ENCODE results near the gene ARHGAP27. TPM values are rescaled to one million over a fixed set of nuclear protein-coding genes. Genes with fewer than 3 reads are reported as not detected.
"Not testable (repeated sequence)": the region's sequence is repeated elsewhere in the genome, so short reads cannot be mapped to it uniquely, and the experiment has no call there.

Gene ARHGAP27
- polyA plus RNA-seq, 4 donors: 13.2 to 18.2 (median 14.8) TPM

DNA sequence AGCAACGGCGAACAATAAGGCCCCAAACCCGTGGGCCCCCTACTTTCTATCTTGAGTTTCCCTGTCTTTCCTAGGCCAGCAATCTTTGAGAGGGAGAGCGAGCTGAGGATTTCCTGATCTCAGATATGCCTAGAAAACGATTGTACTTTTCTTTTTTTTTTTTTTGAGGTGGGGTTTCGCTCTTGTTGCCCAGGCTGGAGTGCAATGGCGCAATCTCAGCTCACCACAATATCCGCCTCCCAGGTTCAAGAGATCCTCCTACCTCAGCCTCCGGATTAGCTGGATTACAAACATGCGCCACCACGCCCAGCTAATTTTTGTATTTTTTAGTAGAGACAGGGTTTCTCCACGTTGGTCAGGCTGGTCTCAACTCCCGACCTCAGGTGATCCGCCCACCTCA is 15.0 kb upstream of the ARHGAP27 start:
- not testable (repeated sequence) for DNase-seq (ENCODE audit: low read depth in 4 of 4, low spot score in 3 of 4)

DNA sequence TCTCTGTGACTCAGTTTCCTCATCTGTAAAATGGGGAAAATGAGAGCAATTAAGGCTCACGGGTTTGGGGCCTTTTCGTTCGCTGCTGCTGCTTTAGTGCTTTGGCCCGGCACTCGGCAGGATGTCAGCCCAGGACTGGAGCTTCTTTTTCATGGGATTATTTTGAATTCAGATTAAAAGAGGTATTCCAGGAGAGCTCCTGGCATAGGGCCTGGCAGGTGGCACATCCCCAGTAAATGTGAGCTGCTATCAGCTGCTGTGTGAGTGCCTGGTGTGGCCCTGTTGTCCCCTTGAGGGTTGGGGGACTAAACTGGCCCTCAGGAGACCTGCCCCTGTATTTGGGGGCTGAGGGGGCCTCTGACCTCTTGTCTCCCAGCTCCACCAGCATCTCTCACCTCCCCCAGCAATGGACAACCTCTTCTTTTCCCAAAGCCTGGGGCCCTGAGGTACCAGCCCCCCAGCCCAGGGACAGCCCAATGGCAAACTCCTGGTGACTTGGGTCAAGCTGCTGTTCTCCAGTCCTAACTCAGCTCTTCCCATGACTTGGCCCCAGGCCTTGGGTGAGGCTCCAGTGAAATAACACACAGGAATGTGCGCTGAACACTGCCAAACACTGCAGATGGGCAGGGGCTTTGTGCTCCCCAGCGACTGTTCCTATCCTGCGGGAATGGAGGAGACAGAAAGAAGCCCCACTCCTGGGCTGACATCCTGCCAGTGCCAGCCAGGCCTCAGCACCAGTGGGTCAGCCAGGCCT is 14.4 kb upstream of the ARHGAP27 start:
- DNase-seq (ENCODE audit: low read depth in 4 of 4, low spot score in 3 of 4): not testable (repeated sequence)

DNA sequence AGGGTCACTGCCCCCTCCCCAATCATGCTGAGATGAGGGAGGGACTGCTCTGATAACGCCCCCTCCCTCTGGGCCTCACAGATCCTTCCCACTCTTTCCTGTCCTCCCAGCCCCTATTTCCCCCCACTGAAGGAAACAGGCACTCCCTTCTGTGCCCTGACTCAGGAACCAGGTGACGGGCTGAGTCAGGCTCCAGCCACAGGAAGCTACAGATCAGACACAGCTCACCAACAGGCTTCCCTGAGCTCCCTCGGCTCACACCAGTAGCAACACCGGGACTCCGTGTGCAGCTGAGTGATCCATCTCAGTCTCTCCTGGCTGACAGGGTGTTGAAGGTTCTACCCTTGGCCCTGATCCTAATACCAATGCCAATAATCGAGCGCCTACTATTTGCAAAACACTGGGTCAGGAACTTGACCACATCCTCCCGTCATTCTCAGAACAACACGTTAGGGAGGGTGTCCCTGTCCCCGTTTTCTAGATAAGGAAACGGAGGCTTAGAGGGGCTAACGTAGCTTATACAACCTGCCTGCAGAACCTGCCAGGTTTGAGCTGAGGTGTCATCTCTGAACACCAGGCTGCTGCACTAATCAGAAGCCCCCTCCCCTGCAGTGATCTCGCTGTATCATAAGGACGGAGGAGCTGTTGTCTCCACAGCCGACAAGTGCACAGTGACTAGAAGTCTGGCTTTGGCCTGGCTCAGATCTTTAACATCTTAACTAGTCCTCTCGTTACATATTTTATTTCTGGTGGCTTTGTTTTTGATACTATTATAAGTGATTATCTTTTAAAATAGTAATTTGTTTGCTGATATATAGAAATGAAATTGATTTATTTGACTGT is 13.5 kb upstream of the ARHGAP27 start:
- not testable (repeated sequence) for DNase-seq (ENCODE audit: low read depth in 4 of 4, low spot score in 3 of 4)

DNA sequence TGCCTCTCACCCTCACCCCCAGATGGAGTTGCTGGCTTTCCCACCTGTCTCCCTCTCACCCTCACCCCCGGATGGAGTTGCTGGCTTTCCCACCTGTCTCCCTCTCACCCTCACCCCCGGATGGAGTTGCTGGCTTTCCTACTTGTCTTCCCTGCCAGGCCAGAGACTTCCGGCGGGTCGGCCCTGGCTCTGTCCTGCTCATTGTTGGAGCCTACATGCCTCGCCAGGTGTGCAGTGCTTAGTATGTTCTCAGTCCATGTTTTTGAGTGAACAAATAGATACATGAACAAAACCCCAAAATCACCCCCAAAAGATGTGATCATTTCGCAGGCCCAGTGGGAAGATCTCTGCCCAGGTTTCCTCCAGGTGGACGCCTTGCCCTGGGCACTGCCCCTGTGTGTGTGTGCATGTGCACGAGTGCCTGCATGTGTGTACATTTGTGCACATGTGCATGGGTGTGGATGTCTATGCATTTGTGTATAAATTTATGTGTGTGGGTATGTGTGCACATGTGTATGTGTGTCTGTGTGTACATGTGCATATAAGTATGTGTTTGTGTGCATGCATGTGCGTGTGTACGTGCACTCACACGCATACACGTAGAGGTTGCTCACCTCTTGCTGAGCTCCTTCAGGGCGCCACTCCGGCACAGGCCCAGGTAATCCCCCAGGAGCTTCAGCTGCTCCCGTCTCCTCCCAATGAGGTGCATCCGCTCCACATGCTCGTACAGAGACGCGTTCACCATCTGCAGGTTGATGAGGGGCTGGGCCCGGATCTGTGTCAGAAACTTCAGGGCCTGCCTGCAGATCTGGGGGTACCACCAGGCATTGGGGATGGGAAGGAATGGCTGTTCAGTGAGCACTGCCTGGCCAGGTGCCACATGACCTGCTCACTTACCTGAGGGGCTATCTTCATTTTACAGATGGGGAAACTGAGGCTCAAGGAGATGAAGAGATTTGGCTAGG is 12.5 kb upstream of the ARHGAP27 start:
- DNase-seq (ENCODE audit: low read depth in 4 of 4, low spot score in 3 of 4): not testable (repeated sequence)

DNA sequence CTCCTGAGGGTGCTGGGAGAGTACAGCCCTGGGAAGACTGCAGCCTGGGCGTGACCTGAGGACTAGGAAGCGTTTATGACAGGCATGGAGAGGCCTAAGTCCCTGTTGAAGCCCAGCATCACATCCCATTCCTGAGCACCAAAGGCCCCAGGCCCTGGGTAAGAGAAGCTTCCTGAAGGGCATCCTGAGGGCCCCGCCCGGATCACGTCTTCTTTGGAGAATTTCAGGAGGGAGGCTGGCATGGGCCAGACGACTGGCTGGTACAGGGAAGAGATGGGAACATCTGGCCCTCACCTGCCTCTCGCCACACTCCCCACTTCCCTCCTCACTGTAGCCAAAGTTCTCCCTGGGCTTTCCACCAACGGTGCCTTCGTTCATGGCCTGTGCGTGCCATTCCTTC is 11.6 kb upstream of the ARHGAP27 start:
- not testable (repeated sequence) for DNase-seq (ENCODE audit: low read depth in 4 of 4, low spot score in 3 of 4)

DNA sequence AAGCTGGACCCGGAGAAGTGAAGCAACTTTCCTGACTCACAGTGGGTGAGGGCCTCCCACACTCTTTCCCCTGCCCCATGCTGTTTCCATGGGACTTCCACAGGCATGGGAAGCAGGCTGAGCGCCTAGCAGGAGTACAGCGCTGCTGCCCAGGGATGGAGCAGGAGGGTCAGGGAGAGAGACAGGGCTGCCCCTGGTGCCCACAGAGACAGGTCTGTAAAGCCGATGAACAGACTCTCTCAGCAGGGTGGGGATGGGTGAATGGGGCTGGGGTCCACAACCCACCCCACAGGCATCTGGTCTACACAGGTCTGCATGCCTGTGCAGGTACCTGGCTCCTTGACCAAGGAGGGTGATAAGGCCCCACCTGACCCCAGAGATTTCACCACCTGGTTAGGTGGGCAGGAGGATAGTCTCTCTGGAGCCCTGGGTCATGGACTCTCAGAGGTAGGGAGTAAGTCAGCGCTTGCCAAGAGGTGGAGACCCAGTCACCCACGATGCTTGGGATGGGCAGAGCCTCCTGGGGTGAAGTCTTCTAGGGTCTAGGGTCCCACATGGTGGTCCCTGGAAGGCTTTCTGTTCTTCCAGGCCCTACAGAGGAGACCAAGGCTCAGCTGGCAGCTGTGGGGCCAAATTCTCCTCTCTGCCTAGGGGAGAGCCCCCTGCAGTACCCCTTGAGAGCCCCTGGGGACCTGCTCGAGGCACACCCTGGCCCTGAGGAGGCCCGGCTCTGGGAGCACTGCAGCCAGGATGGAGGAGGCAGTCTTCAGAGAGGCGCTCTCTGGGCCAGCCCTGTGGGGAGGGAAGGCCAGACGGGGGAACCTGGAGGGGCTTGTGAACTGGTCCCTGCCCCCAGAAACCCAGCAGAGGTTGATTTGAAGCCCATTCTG is 10.9 kb upstream of the ARHGAP27 start:
- not testable (repeated sequence) for DNase-seq (ENCODE audit: low read depth in 4 of 4, low spot score in 3 of 4)

DNA sequence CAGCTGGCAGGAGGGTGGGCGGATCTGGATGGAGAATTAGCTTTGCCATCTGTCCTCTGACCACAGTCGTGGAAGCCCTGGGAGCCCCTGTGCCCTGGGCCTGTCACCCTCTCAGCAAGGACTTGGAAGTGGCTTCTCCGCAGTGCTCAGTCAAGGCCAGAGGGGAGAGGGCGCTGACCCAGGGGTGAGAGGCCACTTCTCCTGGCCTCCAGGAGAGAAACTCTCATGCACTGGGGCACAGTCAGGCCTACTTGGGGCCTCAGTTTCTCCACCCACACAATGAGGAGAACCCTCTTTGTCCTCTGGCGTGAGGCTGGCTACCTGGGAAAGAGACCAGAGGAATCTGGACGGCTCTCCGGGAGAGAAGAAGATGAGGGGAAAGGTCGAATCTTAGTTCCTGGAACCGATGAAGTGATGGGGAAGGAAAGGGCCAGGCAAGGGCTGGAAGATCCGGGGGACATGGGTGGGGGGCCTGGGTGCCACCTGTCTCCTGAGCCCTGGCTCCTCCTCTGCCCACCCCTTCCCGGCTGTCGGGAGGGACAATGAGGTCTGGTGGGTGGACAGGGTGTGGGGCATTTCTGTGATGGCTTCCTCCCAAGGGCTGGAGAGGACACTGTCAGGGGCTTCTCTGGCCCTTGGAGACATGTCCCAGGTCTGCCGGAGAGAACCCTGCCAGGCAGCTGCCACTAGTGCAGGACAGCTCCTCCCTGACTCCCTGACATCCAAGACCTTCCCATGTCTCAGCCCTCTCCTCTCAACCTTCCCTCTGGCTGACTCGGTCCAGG is 9.0 kb upstream of the ARHGAP27 start:
- DNase-seq (ENCODE audit: low read depth in 4 of 4, low spot score in 3 of 4): no peak

DNA sequence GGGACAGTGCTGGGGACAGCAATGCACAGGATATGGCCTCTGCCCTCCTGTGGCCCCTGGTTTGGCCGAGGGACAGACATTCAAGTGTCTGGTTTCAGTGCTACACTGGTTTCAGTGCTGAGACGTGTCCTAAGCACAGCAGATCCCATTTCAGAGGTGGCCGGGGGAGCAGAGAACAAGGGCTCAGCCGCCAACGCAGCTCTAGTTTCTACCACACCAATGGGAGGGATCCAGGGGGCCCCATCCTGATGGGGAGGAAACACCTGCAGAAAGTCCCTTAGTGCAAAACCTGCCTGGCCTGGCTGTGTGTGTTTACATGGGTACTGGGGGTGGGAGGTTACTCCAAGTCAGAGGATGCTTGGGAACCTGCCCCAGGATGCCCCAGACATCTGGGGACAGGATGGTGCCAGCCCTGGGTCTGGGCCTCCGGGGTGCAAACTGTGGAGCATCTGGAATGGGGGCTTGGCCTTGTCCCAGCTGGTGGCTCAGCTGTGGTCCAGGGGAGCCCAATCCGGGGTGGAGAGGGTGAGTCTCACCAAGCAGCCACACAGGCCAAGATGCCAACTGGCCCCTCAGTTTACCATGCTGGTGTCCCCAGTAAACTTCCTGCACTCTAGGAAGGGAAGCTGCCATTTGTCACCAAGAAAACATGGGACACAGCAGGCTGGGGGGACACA is 8.3 kb upstream of the ARHGAP27 start:
- DNase-seq (ENCODE audit: low read depth in 4 of 4, low spot score in 3 of 4): not testable (repeated sequence)

DNA sequence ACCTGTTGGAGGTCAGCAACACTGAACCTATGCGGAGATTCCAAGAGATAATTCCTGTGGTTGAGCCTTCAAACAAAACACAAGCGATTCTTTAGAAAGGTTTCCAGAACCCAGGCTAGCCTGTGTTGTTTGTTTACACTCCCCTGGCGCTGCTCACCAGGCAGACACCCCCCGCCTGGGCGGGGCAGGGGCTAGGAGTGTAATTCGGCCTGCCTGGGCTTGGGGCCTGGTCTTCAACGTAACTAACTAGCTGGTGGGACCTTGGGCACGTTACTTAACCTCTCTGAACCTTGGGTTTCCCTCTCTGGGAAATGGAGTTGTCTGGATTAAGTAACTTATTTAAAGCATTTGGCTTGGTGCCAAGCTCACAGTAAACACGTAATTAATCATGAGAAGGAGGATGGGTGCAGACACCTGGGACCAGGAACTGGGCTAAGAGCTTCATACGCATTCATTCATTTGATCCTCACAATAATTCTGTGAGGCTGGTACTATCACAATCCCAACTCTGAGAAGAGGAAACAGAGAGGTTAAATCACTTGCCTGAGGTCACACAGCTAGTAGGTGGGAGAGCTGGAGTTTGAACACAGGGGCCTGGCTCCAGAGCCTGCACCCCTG is 7.6 kb upstream of the ARHGAP27 start:
- DNase-seq (ENCODE audit: low read depth in 4 of 4, low spot score in 3 of 4): no peak

DNA sequence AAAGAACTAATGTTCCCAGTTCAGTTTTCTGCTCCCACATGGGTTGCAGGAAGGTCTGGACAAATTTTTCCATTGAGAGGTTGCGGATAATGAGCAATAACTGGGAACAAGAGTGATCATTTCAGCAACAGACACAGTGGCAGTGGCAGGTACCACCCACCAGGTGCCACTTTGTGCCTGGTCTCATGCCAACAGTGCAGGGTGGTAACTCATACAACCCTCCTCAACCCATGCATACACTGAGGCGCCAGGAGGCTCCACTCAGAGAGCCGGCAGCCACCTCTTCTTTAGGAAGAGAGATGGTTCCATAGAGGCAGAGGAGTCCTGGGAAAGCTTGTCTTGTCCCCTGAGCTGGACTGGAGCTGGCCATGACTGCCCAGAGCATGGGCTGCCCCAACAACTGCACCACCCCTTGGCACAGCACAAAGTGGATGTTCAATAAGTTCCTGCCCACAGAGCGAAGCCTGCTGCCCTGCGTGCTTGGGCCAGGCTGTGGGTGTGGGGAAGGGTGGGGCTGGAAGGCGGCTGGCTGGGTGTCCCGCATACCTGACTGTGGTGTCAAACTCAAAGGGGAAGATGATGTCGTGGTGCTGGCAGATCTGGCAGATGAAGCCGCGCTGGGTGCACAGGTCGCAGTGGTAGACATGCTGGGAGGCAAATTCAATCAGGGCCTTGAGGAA is 6.4 kb upstream of the ARHGAP27 start:
- DNase-seq (ENCODE audit: low read depth in 4 of 4, low spot score in 3 of 4): no peak

DNA sequence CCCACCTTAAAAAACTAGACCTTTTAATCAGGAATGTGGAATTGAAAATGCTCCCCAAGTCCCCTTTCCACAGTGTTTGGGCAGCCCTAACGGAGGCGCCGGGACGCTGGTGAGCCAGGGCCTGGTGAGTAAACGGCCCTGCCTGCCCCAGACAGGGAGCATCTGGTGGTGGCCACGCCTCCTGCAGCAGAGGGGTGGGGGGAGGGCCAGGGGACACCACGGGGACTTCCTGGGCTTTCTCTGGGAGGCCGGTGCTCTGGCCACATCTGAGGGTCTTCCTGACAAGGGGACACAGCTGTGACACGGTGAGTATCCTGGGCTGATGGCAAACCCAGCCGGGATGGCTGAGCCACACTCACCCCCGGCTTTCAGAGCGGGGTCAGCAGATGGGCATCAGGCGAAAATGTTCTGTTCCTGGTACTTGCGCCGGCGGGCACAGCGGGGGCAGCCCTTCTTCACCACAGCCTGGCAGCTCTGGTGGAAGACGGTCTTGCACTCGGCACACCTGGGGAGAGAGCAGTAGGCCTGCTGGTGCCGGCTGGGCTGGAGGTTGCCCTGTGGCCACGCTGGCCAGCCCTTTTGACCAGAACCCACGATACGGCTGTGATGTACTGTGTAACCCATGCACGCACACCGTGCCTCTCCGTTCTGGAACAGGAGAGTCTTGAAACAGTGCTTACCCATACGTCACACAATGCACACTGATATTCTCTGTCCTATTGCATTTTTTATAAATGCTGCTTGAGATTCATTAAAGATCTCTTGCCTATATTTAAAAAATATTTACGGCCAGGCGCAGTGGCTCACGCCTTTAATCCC is 5.0 kb upstream of the ARHGAP27 start:
- DNase-seq (ENCODE audit: low read depth in 4 of 4, low spot score in 3 of 4): no peak

DNA sequence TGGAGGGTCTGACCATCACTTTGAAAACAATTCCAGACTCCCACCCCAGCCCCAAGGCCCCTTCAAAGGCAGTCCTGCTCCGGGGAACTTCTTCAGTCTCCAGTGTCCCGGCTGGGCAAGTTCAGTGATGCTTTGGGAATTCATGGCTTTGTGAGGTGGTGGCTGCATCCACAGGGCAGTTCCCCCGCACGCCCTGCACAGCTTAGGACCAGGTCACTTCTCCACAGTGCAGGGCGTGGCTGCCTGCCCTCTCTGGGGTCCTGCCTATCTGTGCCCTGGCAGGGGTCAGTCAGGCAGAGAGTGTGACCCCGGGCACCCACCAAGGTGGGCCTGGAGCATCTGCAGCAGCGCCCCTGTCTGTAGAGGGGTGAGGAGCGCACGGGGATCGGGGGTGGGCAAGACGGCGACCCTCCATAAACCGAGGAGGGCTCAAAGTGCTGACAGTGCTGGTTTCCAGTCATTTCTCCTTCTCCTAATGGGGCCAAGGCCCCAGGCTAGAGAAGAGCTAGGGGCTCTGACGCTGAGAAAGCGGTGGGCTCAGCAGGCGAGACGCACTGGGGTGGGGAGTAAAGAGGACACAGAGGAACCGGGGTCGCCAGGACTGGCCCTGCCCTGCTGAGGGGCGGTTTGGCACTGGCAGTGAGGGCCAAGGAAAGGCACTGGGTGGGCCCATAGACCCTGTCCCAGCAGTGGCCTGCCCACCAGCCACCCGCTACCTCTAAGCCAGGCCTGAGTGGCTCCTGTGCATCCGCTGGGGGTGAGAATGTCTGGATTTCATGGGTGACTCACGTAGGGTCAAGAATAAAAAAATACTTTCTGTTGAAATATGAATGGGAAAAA is 4.2 kb upstream of the ARHGAP27 start:
- DNase-seq (ENCODE audit: low read depth in 4 of 4, low spot score in 3 of 4): no peak

DNA sequence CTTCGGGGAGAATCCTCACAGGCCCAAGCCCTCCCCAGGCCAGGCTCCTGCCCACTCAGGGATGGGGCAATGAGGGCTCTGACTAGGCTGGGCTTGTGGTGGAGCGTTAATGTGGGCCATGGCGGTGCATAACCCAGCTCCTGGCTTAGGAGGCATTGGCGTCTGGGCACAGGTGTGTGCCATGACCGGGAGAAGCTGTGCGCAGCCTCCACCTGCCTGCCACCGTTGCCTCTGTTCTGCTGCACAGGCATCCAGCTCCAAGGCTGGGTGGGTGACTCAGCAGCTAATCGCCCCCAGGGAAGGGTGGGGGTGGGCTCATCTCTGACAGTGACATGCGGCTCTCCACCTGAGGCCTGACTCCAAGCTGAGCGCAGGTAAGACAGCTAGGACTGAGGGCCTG is 3.5 kb upstream of the ARHGAP27 start:
- DNase-seq (ENCODE audit: low read depth in 4 of 4, low spot score in 3 of 4): no peak

DNA sequence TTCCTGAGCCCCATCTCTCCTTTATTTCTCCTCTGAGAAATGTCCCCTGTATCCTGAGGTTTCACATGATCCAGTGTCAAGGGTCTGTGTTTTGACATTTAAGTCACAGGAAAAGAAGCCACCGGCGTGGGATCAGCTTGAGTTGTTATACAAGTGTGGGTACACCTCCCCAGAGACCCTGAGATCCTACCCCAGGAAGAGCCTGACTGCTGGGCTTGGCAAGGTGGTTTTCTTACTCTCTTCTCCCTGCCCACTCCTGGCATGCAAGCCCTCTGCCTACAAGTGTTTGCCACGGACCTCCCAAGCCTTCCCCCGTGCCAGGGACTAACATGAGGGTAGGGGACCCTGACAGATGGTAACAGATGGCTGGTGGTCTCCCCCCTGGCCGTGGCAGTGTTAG is 2.8 kb upstream of the ARHGAP27 start:
- no peak for DNase-seq (ENCODE audit: low read depth in 4 of 4, low spot score in 3 of 4)

DNA sequence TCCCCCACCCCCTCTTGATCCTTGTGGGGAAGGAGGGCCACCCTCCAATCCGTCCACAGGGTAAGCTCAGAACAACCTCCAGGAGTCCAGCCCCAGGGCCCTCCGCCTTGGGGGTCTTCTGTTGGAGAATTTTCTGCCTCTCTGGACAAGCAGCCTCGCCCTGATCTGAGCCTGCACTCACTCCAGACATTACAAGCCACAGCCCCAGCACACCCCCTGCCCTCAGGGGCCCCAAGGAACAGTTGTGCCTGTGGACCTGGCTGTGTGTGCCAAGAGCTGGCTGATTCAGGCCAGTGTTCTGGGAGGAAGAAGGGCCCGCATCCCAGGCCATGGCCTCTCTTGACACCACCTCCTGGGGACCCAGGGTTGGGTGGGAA is 477 bp upstream of the ARHGAP27 start:
- DNase-seq (ENCODE audit: low read depth in 4 of 4, low spot score in 3 of 4): no peak
